CD4-positive, alpha-beta memory T cell (primary cell): ENCODE data around the gene MEGF9. TPM values are rescaled to one million over a fixed set of nuclear protein-coding genes. Genes with fewer than 3 reads are reported as not detected.

Experiments used
- CTCF ChIA-PET: fragments of 350-600 bp; sonication (Branson Sonifier 250); formaldehyde crosslinking; loops from one replicate; lab custom pipeline; 2021; ENCODE audit warnings: inconsistent platforms; ENCODE audit not compliant: partially characterized antibody; lab: Charles Lee
- POLR2A ChIA-PET: fragments of 350-600 bp; sonication (Branson Sonifier 250); formaldehyde crosslinking; loops from one replicate; lab custom pipeline; 2021; ENCODE audit not compliant: partially characterized antibody; lab: Charles Lee
- DNase-seq, 5 donors: peaks; one replicate each; pipeline versions ENCODE4 v3.0.0 to v3.0.0-alpha.2; 2020 to 2022; ENCODE audit warnings: mixed read lengths in 1 of 5
- H3K27ac ChIP-seq: one replicate; pipeline ENCODE4 v1.7.0; 2013; ENCODE audit warnings: low read depth, low read length
- H3K27me3 ChIP-seq: 2 replicates; pipeline ENCODE4 v1.7.0; 2013; ENCODE audit warnings: mild to moderate bottlenecking, low read length, moderate library complexity; ENCODE audit not compliant: insufficient read depth
- H3K36me3 ChIP-seq: 2 replicates; pipeline ENCODE4 v1.7.0; 2013; ENCODE audit warnings: mild to moderate bottlenecking, low read length, moderate library complexity; ENCODE audit not compliant: insufficient read depth
- H3K4me1 ChIP-seq: 2 replicates; pipeline ENCODE4 v1.7.0; 2013; ENCODE audit warnings: mild to moderate bottlenecking, low read length, moderate library complexity; ENCODE audit not compliant: insufficient read depth
- H3K4me3 ChIP-seq, 2 donors: one replicate each; pipeline ENCODE4 v1.7.0; 2013; ENCODE audit warnings: low read length in 2 of 2, mild to moderate bottlenecking in 1 of 2
- H3K9me3 ChIP-seq, 2 donors: one replicate each; pipeline ENCODE4 v1.7.0; 2013; ENCODE audit warnings: low read length in 2 of 2, control low read depth in 1 of 2; ENCODE audit not compliant: control insufficient read depth in 1 of 2
- H3K27ac Mint-ChIP-seq, 7 donors: one replicate each; pipeline ENCODE4 v1.8.0; 2020 to 2021; ENCODE audit warnings: mixed read lengths in 7 of 7, mild to moderate bottlenecking in 6 of 7, inconsistent platforms in 3 of 7, moderate library complexity in 3 of 7
- H3K27me3 Mint-ChIP-seq, 2 donors: one replicate each; pipeline ENCODE4 v1.8.0; 2020 to 2021; ENCODE audit warnings: mixed read lengths in 2 of 2
- H3K36me3 Mint-ChIP-seq, 2 donors: one replicate each; pipeline ENCODE4 v1.8.0; 2020 to 2021; ENCODE audit warnings: mixed read lengths in 2 of 2, inconsistent platforms in 1 of 2, mild to moderate bottlenecking in 1 of 2
- H3K4me1 Mint-ChIP-seq, 4 donors: one replicate each; pipeline ENCODE4 v1.8.0; 2020 to 2021; ENCODE audit warnings: mixed read lengths in 4 of 4, mild to moderate bottlenecking in 1 of 4
- H3K4me3 Mint-ChIP-seq, 8 donors: one replicate each; pipeline ENCODE4 v1.8.0; 2020 to 2021; ENCODE audit warnings: mixed read lengths in 8 of 8, mild to moderate bottlenecking in 7 of 8, moderate library complexity in 6 of 8, inconsistent platforms in 3 of 8
- H3K9me3 Mint-ChIP-seq, 8 donors: one replicate each; pipeline ENCODE4 v1.8.0; 2020 to 2021; ENCODE audit warnings: mixed read lengths in 8 of 8, mild to moderate bottlenecking in 5 of 8, inconsistent platforms in 3 of 8, moderate library complexity in 1 of 8
- intact Hi-C: fragments of 100-400 bp; cut with micrococcal nuclease; formaldehyde crosslinking; loops from one replicate; pipeline ENCODE4 v1.15.1; 2023
- polyA plus RNA-seq, 2 donors: library from polyadenylated mRNA; unstranded; fragments of 300-500 nt; fragmentation: Illumina TruSeq; gene quantifications; one replicate each; pipeline ENCODE4 v1.2.3, GENCODE V29; 2021
- total RNA-seq, 2 experiments: library from RNA; stranded (reverse); gene quantifications; one replicate each; pipeline ENCODE4 v1.2.3, GENCODE V29; 2021

The MEGF9 gene
- total and polyA plus RNA-seq, 4 experiments from 2014 or later = 5.9 to 14.9 (median 10.5) TPM

GRCh38 chr9:120680579-120680978 is 33.7 kb downstream of the MEGF9 start:
- H3K4me1 ChIP-seq = peaks cover 4% of the 10 kb centered on the region
- intact Hi-C loops = no loop called here
- H3K27ac Mint-ChIP-seq = no peak overlapping the region

DNA sequence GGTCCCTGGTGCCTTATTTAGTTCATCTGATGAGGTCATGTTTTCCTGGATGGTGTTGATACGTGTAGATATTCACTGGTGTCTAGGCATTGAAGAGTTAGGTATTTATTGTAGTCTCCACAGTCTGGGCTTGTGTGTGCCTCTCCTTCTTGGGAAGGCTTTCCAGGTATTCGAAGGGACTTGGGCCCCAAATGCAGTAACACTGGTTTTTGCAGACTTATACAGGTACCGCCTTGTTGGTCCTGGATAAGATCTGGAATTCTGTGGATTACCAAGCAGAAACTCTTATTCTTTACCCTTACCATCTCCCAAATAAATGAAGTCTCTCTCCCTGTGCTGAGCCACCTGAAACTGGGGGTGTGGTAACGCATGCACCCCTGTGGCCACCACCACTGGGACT is 34.1 kb downstream of the MEGF9 start:
- Mint-ChIP-seq H3K4me1 (peaks cover 6 to 19% (median 13%) of the 10 kb centered on the region in 4 donors), H3K36me3 (peaks cover 4 to 10% of the 10 kb centered on the region in 2 donors), H3K27ac (no peak overlapping the region), H3K27me3 (no peaks in the 10 kb centered on the region), H3K9me3 (peaks cover 0 to 4% (median 0%) of the 10 kb centered on the region in 8 donors), H3K4me3 (no peak overlapping the region)
- no peak overlapping the region for H3K4me3 ChIP-seq
- ChIA-PET CTCF (no interaction called here), POLR2A (no interaction called here)
- intact Hi-C loops = no loop called here
- peaks cover 4% of the 10 kb centered on the region for H3K4me1 ChIP-seq
- no peaks in the 10 kb centered on the region for H3K9me3 ChIP-seq
- H3K27me3 ChIP-seq = no peaks in the 10 kb centered on the region
- H3K27ac ChIP-seq = no peak overlapping the region
- H3K36me3 ChIP-seq = no peaks in the 10 kb centered on the region
- DNase-seq = no peak

More at GRCh38 chr9:120680579-120680978, 33.7 kb downstream of the MEGF9 start:
- no peaks in the 10 kb centered on the region for H3K27me3 Mint-ChIP-seq
- H3K27ac ChIP-seq = no peak overlapping the region
- no peaks in the 10 kb centered on the region for H3K36me3 ChIP-seq
- H3K36me3 Mint-ChIP-seq = peaks cover 4 to 10% of the 10 kb centered on the region in 2 donors
- no peaks in the 10 kb centered on the region for H3K9me3 ChIP-seq
- H3K27me3 ChIP-seq = no peaks in the 10 kb centered on the region
- peaks cover 0 to 4% (median 0%) of the 10 kb centered on the region in 8 donors for H3K9me3 Mint-ChIP-seq
- H3K4me3 ChIP-seq = no peak overlapping the region
- CTCF ChIA-PET = no interaction called here
- no peak overlapping the region for H3K4me3 Mint-ChIP-seq
- no peak for DNase-seq
- H3K4me1 Mint-ChIP-seq = peaks cover 6 to 19% (median 16%) of the 10 kb centered on the region in 4 donors
- POLR2A ChIA-PET = no interaction called here

GRCh38 chr9:120677965-120678364 is 36.3 kb downstream of the MEGF9 start:
- Histone ChIP-seq H3K9me3 (no peaks in the 10 kb centered on the region), H3K4me1 (peaks cover 2% of the 10 kb centered on the region), H3K36me3 (no peaks in the 10 kb centered on the region), H3K4me3 (no peak overlapping the region), H3K27me3 (no peaks in the 10 kb centered on the region), H3K27ac (no peak overlapping the region)
- no peak overlapping the region for H3K4me3 Mint-ChIP-seq
- no peak overlapping the region for H3K27ac Mint-ChIP-seq
- POLR2A ChIA-PET = no interaction called here
- CTCF ChIA-PET = no interaction called here
- DNase-seq = no peak
- intact Hi-C loops = no loop called here
- H3K27me3 Mint-ChIP-seq = no peaks in the 10 kb centered on the region
- H3K36me3 Mint-ChIP-seq = peaks cover 4 to 10% of the 10 kb centered on the region in 2 donors
- peaks cover 0 to 4% (median 0%) of the 10 kb centered on the region in 8 donors for H3K9me3 Mint-ChIP-seq
- peaks cover 4 to 17% (median 9%) of the 10 kb centered on the region in 4 donors for H3K4me1 Mint-ChIP-seq

DNA sequence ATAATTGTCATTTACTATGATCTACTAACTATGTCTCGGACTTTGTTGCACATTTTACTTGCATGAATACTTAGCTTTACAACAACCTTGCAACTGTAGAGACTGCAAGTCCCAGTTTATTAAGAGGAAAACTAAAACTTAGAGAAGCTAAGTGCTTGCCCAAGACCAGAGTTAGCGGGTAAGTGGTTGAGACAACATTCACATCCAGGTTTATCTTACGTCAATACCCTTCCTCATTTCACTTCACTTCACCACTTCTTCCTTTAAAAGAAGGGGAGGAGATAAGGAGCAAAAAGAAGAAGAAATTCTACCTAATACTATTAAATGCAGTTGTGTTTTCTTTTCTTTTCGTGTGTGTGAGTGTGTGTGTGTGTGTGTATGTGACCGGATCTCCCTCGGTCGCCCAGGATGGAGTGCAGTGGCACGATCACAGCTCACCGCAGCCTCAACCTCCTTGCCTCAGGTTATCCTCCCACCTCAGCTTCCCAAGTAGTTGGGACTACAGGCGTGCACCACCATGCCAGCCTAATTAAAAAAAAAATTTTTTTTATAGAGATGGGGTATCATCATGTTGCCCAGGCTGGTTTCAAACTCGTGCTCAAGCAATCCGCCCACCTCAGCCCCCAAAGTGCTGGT is 37.4 kb downstream of the MEGF9 start:
- ChIA-PET CTCF (interaction anchor here (1.4 kb wide), 1 partner anchor 15 kb away, joined by 3 read pairs; no protein-coding TSS in a partner anchor), POLR2A (no interaction called here)
- H3K27ac Mint-ChIP-seq = no peak overlapping the region
- Histone ChIP-seq H3K9me3 (no peaks in the 10 kb centered on the region), H3K4me3 (no peak overlapping the region), H3K4me1 (no peaks in the 10 kb centered on the region), H3K27ac (no peak overlapping the region), H3K36me3 (no peaks in the 10 kb centered on the region), H3K27me3 (no peaks in the 10 kb centered on the region)
- no peaks in the 10 kb centered on the region for H3K27me3 Mint-ChIP-seq
- intact Hi-C loops = no loop called here
- DNase-seq = no peak
- peaks cover 0 to 11% (median 6%) of the 10 kb centered on the region in 4 donors for H3K4me1 Mint-ChIP-seq
- H3K36me3 Mint-ChIP-seq = peaks cover 4 to 10% of the 10 kb centered on the region in 2 donors
- peaks cover 0 to 4% (median 0%) of the 10 kb centered on the region in 8 donors for H3K9me3 Mint-ChIP-seq
- H3K4me3 Mint-ChIP-seq = no peak overlapping the region

DNA sequence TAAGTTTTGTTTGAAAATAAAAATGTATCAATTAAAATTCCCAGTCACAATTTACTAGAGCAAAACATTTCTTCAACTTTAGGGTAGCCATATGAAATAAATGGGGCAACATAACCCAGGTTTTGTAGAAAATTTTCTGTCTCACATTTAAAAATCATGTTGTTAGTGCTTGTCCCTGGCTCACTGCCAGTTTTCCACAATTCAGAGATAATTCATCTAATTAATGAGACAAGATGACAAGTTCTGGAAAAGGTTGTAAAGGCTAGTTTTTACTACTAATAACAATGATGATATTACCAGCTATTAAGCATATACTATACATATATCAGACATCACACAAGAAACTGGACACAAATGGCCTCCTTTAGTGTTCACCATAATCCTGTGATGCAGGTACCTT is 45.9 kb downstream of the MEGF9 start:
- no peaks in the 10 kb centered on the region for H3K4me1 ChIP-seq
- no peak overlapping the region for H3K4me3 ChIP-seq
- intact Hi-C loops = no loop called here
- no peaks in the 10 kb centered on the region for H3K27me3 ChIP-seq
- no peaks in the 10 kb centered on the region for H3K9me3 Mint-ChIP-seq
- no peak overlapping the region for H3K4me3 Mint-ChIP-seq
- no peak for DNase-seq
- no peaks in the 10 kb centered on the region for H3K9me3 ChIP-seq
- ChIA-PET POLR2A (no interaction called here), CTCF (no interaction called here)
- H3K36me3 Mint-ChIP-seq = peaks cover 0 to 4% of the 10 kb centered on the region in 2 donors
- no peaks in the 10 kb centered on the region for H3K27me3 Mint-ChIP-seq
- no peak overlapping the region for H3K27ac ChIP-seq
- H3K4me1 Mint-ChIP-seq = peaks cover 13 to 17% (median 16%) of the 10 kb centered on the region in 4 donors
- H3K36me3 ChIP-seq = no peaks in the 10 kb centered on the region
- H3K27ac Mint-ChIP-seq = no peak overlapping the region

DNA sequence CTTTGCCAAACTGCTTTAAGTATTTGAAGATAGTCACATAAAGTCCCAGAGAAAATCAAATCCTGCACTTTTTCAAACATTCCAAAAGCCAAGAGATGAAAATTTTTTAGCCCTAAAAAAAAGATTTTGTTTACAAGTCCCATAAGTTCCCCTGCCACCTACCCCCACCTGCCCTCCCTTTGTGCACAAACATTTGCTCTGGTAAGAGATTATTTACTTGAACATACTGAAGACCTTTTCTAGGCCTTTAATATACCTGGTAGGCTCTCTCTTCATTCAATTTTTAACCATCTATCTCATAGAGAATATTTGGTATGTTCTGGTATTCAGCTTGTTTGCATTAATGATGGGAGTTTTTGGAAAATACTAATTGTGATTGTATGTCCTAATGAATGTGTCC is 50.3 kb downstream of the MEGF9 start:
- Histone ChIP-seq H3K27ac (no peak overlapping the region), H3K27me3 (no peaks in the 10 kb centered on the region), H3K4me1 (no peaks in the 10 kb centered on the region), H3K36me3 (no peaks in the 10 kb centered on the region), H3K9me3 (no peaks in the 10 kb centered on the region), H3K4me3 (no peak overlapping the region)
- Mint-ChIP-seq H3K4me1 (peaks cover 11 to 18% (median 12%) of the 10 kb centered on the region in 4 donors), H3K27me3 (no peaks in the 10 kb centered on the region), H3K9me3 (no peaks in the 10 kb centered on the region), H3K27ac (peak overlapping the region in 1 of 7 donors; percentile 9), H3K36me3 (peaks cover 3 to 4% of the 10 kb centered on the region in 2 donors), H3K4me3 (no peak overlapping the region)
- POLR2A ChIA-PET = no interaction called here
- CTCF ChIA-PET = no interaction called here
- DNase-seq = no peak
- intact Hi-C loops = no loop called here

- no peaks in the 10 kb centered on the region for H3K36me3 ChIP-seq
- no peak overlapping the region for H3K27ac Mint-ChIP-seq
- intact Hi-C loops = no loop called here
- H3K27me3 Mint-ChIP-seq = no peaks in the 10 kb centered on the region
- H3K4me3 ChIP-seq = no peak overlapping the region
- DNase-seq = no peak
- no peak overlapping the region for H3K27ac ChIP-seq
- peaks cover 3 to 4% of the 10 kb centered on the region in 2 donors for H3K36me3 Mint-ChIP-seq
- ChIA-PET POLR2A (no interaction called here), CTCF (no interaction called here)
- H3K9me3 ChIP-seq = no peaks in the 10 kb centered on the region
- H3K9me3 Mint-ChIP-seq = no peaks in the 10 kb centered on the region
- H3K4me3 Mint-ChIP-seq = no peak overlapping the region
- H3K4me1 Mint-ChIP-seq = peaks cover 9 to 13% (median 11%) of the 10 kb centered on the region in 4 donors
- H3K27me3 ChIP-seq = no peaks in the 10 kb centered on the region
- no peaks in the 10 kb centered on the region for H3K4me1 ChIP-seq
These were observed 50.9 kb downstream of the MEGF9 start for GRCh38 chr9:120663380-120663779.
